HepG2 (cell line): ENCODE data around the gene GPER1. TPM values are rescaled to one million over a fixed set of nuclear protein-coding genes. Genes with fewer than 3 reads are reported as not detected.

Experiments
- ATAC-seq: fragments of 200-7000 bp; cut with Tn5 transposase; 3 replicates; pipeline ENCODE4 v1.9.1; 2020; ENCODE audit warnings: mild to moderate bottlenecking, moderate library complexity
- BruUV-seq: library from RNA; stranded (reverse); fragments of 400-500 nt; replicated peaks from 2 replicates; lab custom pipeline; 2021; lab: Mats Ljungman, UMichigan
- CTCF ChIA-PET: fragments of 300-600 bp; formaldehyde crosslinking; extraction: SDS; loops from one replicate; lab custom pipeline; 2021; ENCODE audit warnings: low total read pairs, inconsistent platforms, low intra/inter-chr PET ratio; lab: Yijun Ruan, JAX
- POLR2A ChIA-PET: fragments of 350-600 bp; sonication (Branson Sonifier 250); formaldehyde crosslinking; loops from one replicate; lab custom pipeline; 2020; ENCODE audit warnings: antibody characterized with exemption, inconsistent platforms; lab: Yijun Ruan, JAX
- DNase-seq: peaks from one replicate; pipeline ENCODE4 v3.0.0-alpha.2; 2015; ENCODE audit warnings: low spot score
- FAIRE-seq: peaks from 3 replicates; lab custom pipeline; 2011; peaks lifted over from hg19 to GRCh38; lab: Jason Lieb, UNC
- H2AFZ ChIP-seq: one replicate; pipeline ENCODE4 v1.6.1; 2011; ENCODE audit warnings: low read length, inconsistent platforms
- H3K27ac ChIP-seq: fragments of 300-600 bp; 3 replicates; pipeline ENCODE4 v1.8.0; 2011; ENCODE audit warnings: mixed run types, mild to moderate bottlenecking, mixed read lengths, low read length, inconsistent platforms; ENCODE audit not compliant: insufficient read depth; ENCODE audit errors: extremely low read length
- H3K27me3 ChIP-seq, 2 experiments: fragments of 200-600 bp in 1 of 2; 2 replicates in 1 of 2; 3 replicates in 1 of 2; pipeline versions ENCODE4 v1.6.0 to v1.8.0; 2011; ENCODE audit warnings: low read length in 2 of 2, mild to moderate bottlenecking in 2 of 2, moderate library complexity in 2 of 2, inconsistent platforms in 1 of 2; ENCODE audit not compliant: insufficient read depth in 2 of 2, control insufficient read depth in 1 of 2
- H3K36me3 ChIP-seq, 2 experiments: fragments of 200-600 bp in 1 of 2; replicated peaks in 1 of 2; 2 replicates in 1 of 2; 3 replicates in 1 of 2; pipeline versions ENCODE4 v1.5.1 to v1.8.0; 2011; ENCODE audit warnings: low read length in 2 of 2, inconsistent platforms in 1 of 2; ENCODE audit not compliant: insufficient read depth in 2 of 2, control insufficient read depth in 1 of 2
- H3K4me1 ChIP-seq: 2 replicates; pipeline ENCODE4 v1.5.1; 2012; ENCODE audit warnings: low read length, inconsistent platforms; ENCODE audit not compliant: insufficient read depth
- H3K4me2 ChIP-seq: 2 replicates; pipeline ENCODE4 v1.6.0; 2011; ENCODE audit warnings: low read depth, low read length, inconsistent platforms
- H3K4me3 ChIP-seq, 3 experiments: fragments of 200-600 bp in 1 of 3; sonication (generic), shearing (Covaris generic) in 1 of 3; replicated peaks in 1 of 3; 2 replicates each; pipeline ENCODE4 v1.5.1; 2011 to 2016; ENCODE audit warnings: low read length in 3 of 3, inconsistent platforms in 2 of 3, low read depth in 2 of 3, mild to moderate bottlenecking in 2 of 3, control low read depth in 1 of 3, mixed read lengths in 1 of 3; ENCODE audit not compliant: insufficient read depth in 1 of 3
- H3K79me2 ChIP-seq: one replicate; pipeline ENCODE4 v1.6.1; 2011; ENCODE audit warnings: low read length, inconsistent platforms; ENCODE audit not compliant: insufficient read depth
- H3K9ac ChIP-seq: 2 replicates; pipeline ENCODE4 v1.6.0; 2011; ENCODE audit warnings: mild to moderate bottlenecking, low read depth, low read length, inconsistent platforms; ENCODE audit not compliant: insufficient read depth
- H3K9me3 ChIP-seq: 2 replicates; pipeline ENCODE4 v1.5.1; 2012; ENCODE audit warnings: mild to moderate bottlenecking, low read length
- H4K20me1 ChIP-seq: 2 replicates; pipeline ENCODE4 v1.6.0; 2011; ENCODE audit warnings: inconsistent platforms, mild to moderate bottlenecking, low read length, moderate library complexity; ENCODE audit not compliant: insufficient read depth
- AGO2 ChIP-seq: fragments of 200-400 bp; formaldehyde crosslinking; optimal IDR thresholded peaks from 2 replicates; pipeline ENCODE3; 2017; ENCODE audit warnings: mild to moderate bottlenecking, low read depth, low read length, moderate library complexity
- ETV6 ChIP-seq: sonication (generic); formaldehyde crosslinking; conservative IDR thresholded peaks from 2 replicates; pipeline ENCODE4 v1.4.0; 2020; ENCODE audit warnings: missing genetic modification reagents
- FOSL2 ChIP-seq: sonication (generic); formaldehyde crosslinking; IDR thresholded peaks from 2 replicates; pipeline ENCODE4 v1.4.0; 2020; ENCODE audit warnings: missing genetic modification reagents
- MATR3 ChIP-seq: sonication (generic); formaldehyde crosslinking; IDR thresholded peaks from 2 replicates; pipeline ENCODE4 v1.4.0; 2020; ENCODE audit warnings: missing genetic modification reagents
- POLR2A ChIP-seq, 2 experiments: IDR thresholded peaks; 2 replicates each; pipeline ENCODE4 v1.6.1; 2011; ENCODE audit warnings: low read depth in 2 of 2, low read length in 2 of 2, mild to moderate bottlenecking in 1 of 2, moderate library complexity in 1 of 2; ENCODE audit not compliant: insufficient read depth in 1 of 2
- RBFOX2 ChIP-seq: fragments of 200-400 bp; formaldehyde crosslinking; IDR thresholded peaks from 2 replicates; pipeline ENCODE4 v1.6.1; 2017; ENCODE audit warnings: low read depth, mild to moderate bottlenecking, low read length
- RBM22 ChIP-seq: fragments of 200-400 bp; formaldehyde crosslinking; optimal IDR thresholded peaks from 2 replicates; pipeline ENCODE3; 2017; ENCODE audit warnings: mild to moderate bottlenecking, low read length, moderate library complexity
- ZNF329 ChIP-seq: sonication (generic); formaldehyde crosslinking; IDR thresholded peaks from 2 replicates; pipeline ENCODE4 v1.9.0; 2021; ENCODE audit warnings: low read depth, mild to moderate bottlenecking, missing genetic modification reagents
- WGBS: methylation state at CpG from one replicate; pipeline ENCODE4 v1.1.6; 2017; ENCODE audit warnings: low lambda C conversion rate; 5-methylcytosine and 5-hydroxymethylcytosine counted together
- in situ Hi-C: cut with HindIII; loops from 2 replicates; pipeline ENCODE4 v1.10.0; 2017; ENCODE audit warnings: low pct_unique_long_range_greater_than_20kb; ENCODE audit not compliant: extremely low pct_ligation_motif_present
- intact Hi-C: fragments of 100-400 bp; cut with micrococcal nuclease; formaldehyde crosslinking; loops from one replicate; pipeline ENCODE4 v1.10.0; 2022; ENCODE audit not compliant: unreplicated experiment
- polyA plus RNA-seq, 8 experiments: library from polyadenylated mRNA; depleted of rRNA in 3 of 8; stranded (reverse) in 7 of 8; unstranded in 1 of 8; fragments of >200 nt; fragmentation: Illumina TruSeq in 4 of 8; extraction: Trizol in 4 of 8; gene quantifications; 2 replicates each; pipeline versions ENCODE4 v1.2.1 to v1.2.3, GENCODE V29; 2011 to 2016; ENCODE audit warnings: low read depth in 4 of 8, missing spikeins in 1 of 8, mixed read lengths in 1 of 8; ENCODE audit not compliant: insufficient read depth in 1 of 8
- total RNA-seq, 5 experiments: library from RNA; depleted of rRNA; stranded (reverse); fragments of >200 nt; fragmentation: Illumina TruSeq; extraction: Trizol; gene quantifications; 2 replicates each; pipeline ENCODE4 v1.2.3, GENCODE V29; 2016; ENCODE audit warnings: low read depth in 1 of 5

The GPER1 gene
- total and polyA plus RNA-seq, 2 of the 13 experiments (the other 11 are each of a cell fraction or from before 2014, with no cell fraction given), result 12.7 to 19.7 TPM

DNA sequence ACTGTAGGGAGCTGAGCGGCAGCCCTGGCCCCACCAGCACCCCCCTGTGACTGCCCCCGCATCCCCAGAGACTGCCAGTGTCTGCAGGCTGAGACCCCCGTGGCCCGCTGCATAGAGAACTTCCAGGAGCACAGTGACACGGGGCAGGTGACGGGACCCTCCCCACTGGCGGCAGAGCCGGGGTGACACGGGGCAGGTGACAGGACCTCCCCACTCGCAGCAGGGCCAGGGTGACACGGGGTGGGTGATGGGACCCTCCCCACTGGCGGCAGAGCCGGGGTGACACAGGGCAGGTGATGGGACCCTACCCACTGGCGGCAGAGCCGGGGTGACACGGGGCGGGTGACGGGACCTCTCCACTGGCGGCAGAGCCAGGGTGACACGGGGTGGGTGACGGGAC, 2.3 kb downstream of the GPER1 start (continued):
- TF ChIP-seq FOSL2 (CRISPR knock-in tag), result no peak

DNA sequence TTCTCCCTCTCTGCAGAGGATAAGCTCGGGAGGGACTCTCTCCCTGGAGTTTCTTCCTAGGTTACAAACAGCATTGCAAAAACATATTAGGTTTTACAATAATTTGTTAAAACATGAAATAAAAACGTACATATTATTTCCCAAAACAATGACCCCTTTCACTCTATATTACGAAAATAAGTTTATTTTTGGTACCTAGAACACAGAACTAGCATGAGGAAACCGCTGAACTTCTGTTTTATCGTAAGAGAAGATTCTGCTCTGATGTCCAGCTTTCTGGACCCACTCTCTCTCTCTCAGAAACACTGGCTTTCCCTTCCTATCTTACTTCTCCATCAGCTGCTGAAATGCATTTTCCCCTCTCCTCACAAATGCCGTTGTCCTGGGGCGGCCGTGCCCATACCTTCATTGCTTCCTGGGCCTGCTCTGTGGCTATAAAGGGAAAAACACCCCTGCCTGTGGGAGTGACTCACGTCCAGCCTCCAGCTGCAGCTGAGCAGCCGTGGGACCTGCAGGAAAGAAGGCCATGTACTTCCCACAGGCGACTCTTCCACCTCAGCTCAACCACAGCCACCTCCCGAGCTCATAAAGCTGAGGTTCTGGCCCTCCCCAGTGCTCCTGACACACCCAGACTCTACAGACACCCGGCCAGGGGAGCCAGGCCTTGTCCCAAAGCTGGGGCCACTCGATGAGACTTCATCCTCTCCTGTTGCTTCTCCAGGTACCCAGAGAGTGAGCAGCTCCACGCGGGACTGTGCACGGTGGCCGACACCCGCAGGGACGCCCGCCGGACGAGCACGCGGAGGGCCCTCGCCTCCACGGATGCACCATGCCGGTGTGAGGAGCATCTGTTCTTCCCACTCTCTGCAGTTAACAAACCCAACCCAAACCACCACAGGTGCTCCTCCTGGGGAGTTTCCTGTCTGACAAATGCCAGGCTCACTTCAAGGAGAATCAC, 3.1 kb downstream of the GPER1 start:
- H3K79me2 ChIP-seq, result peaks cover 44% of the 10 kb centered on the region
- in situ Hi-C loops, result no loop called here
- peak overlapping the region; percentile 8 for H3K27ac ChIP-seq
- BruUV-seq, result no TSS peak
- H3K9me3 ChIP-seq, result no peaks in the 10 kb centered on the region
- H3K27me3 ChIP-seq, result no peaks in the 10 kb centered on the region
- 93% methylated on average over 25 of the region's 28 CpGs for WGBS
- no peak overlapping the region for H2AFZ ChIP-seq
- H3K4me1 ChIP-seq, result peaks cover 68% of the 10 kb centered on the region
- no peak overlapping the region for H3K9ac ChIP-seq
- no peak overlapping the region for H3K4me2 ChIP-seq
- no peak overlapping the region for H3K4me3 ChIP-seq
- no peaks in the 10 kb centered on the region for H4K20me1 ChIP-seq
- CTCF ChIA-PET, result interaction anchor here (1.5 kb wide), 1 partner anchor 99 kb away, joined by 3 read pairs; no protein-coding TSS in a partner anchor
- FAIRE-seq, result no peak
- POLR2A ChIA-PET, result interaction anchor here (1.8 to 5.1 kb wide), 3 partner anchors 12 to 79 kb away, joined by 9 to 59 read pairs (median 12); no protein-coding TSS in a partner anchor
- DNase-seq, result no peak
- peaks cover 11 to 16% of the 10 kb centered on the region in 2 experiments; a peak in 4 of 5 replicates for H3K36me3 ChIP-seq
- ATAC-seq, result no peak
- TF ChIP-seq MATR3 (CRISPR knock-in tag) (no peak), ETV6 (CRISPR knock-in tag) (no peak), POLR2A (IDR thresholded peaks at IDR 0.05; ENCODE audit: insufficient read depth in 1 of 2, low read depth in 2 of 2, low read length in 2 of 2) (0 out of 4 replicates have a peak, but pooled peaks of 1 of the 2 experiments have one; percentile 21), AGO2 (peak; percentile 90), ZNF329 (CRISPR knock-in tag) (no peak), RBM22 (peak; percentile 39), RBFOX2 (peak; percentile 57)
- intact Hi-C loops, result no loop called here
